Activated naive CD4-positive, alpha-beta T cell treated with anti-CD3 and anti-CD28 coated beads for 36 hours (primary cell): ENCODE data around the gene NOS3. TPM values are rescaled to one million over a fixed set of nuclear protein-coding genes. Genes with fewer than 3 reads are reported as not detected.
"Not testable (repeated sequence)": the region's sequence is repeated elsewhere in the genome, so short reads cannot be mapped to it uniquely, and the experiment has no call there.

Experiments
- CTCF ChIA-PET: fragments of 350-600 bp; sonication (Branson Sonifier 250); formaldehyde crosslinking; loops from one replicate; lab custom pipeline; 2021; ENCODE audit warnings: antibody characterized with exemption; lab: Charles Lee
- DNase-seq: peaks from one replicate; pipeline ENCODE4 v3.0.0-alpha.2; 2020
- H3K27ac Mint-ChIP-seq: one replicate; pipeline ENCODE4 v1.8.0; 2021; ENCODE audit warnings: mild to moderate bottlenecking, mixed read lengths
- H3K27me3 Mint-ChIP-seq: one replicate; pipeline ENCODE4 v1.8.0; 2021; ENCODE audit warnings: low read depth, mixed read lengths
- H3K36me3 Mint-ChIP-seq: one replicate; pipeline ENCODE4 v1.8.0; 2021; ENCODE audit warnings: low read depth, mixed read lengths
- H3K4me1 Mint-ChIP-seq: one replicate; pipeline ENCODE4 v1.8.0; 2021; ENCODE audit warnings: low read depth, mixed read lengths
- H3K4me3 Mint-ChIP-seq: one replicate; pipeline ENCODE4 v1.8.0; 2021; ENCODE audit warnings: mild to moderate bottlenecking, moderate library complexity, mixed read lengths
- H3K9me3 Mint-ChIP-seq: one replicate; pipeline ENCODE4 v1.8.0; 2021; ENCODE audit warnings: mixed read lengths
- intact Hi-C: fragments of 100-400 bp; cut with micrococcal nuclease; formaldehyde crosslinking; loops from one replicate; pipeline ENCODE4 v1.15.1; 2023
- total RNA-seq, 2 experiments: library from RNA; stranded (reverse); gene quantifications; one replicate each; pipeline ENCODE4 v1.2.3, GENCODE V29; 2021

NOS3 gene
- total RNA-seq, 2 experiments from 2014 or later: 7.1 to 9.2 TPM

- no peaks in the 10 kb centered on the region for H3K27me3 Mint-ChIP-seq
- intact Hi-C loops: no loop called here
- H3K4me1 Mint-ChIP-seq: peaks cover 20% of the 10 kb centered on the region
- DNase-seq: no peak
- H3K4me3 Mint-ChIP-seq: no peak overlapping the region
- H3K27ac Mint-ChIP-seq: no peak overlapping the region
- no peaks in the 10 kb centered on the region for H3K9me3 Mint-ChIP-seq
- H3K36me3 Mint-ChIP-seq: peaks cover 9% of the 10 kb centered on the region
- CTCF ChIA-PET: interaction anchor here (0.6 to 1.0 kb wide), 2 partner anchors 28 to 81 kb away, joined by 4 read pairs; no protein-coding TSS in a partner anchor
These were observed 40.2 kb downstream of the NOS3 start for GRCh38 chr7:151031011-151031410.

- H3K36me3 Mint-ChIP-seq: peaks cover 9% of the 10 kb centered on the region
- H3K9me3 Mint-ChIP-seq: no peaks in the 10 kb centered on the region
- intact Hi-C loops: no loop called here
- CTCF ChIA-PET: interaction anchor here (0.6 to 1.1 kb wide), 4 partner anchors 23 to 680 kb away, joined by 3 to 4 read pairs (median 3); no protein-coding TSS in a partner anchor
- H3K27ac Mint-ChIP-seq: no peak overlapping the region
- DNase-seq: no peak
- no peaks in the 10 kb centered on the region for H3K27me3 Mint-ChIP-seq
- no peak overlapping the region for H3K4me3 Mint-ChIP-seq
- H3K4me1 Mint-ChIP-seq: peaks cover 10% of the 10 kb centered on the region
These were observed 42.4 kb downstream of the NOS3 start for GRCh38 chr7:151032936-151033863.

- intact Hi-C loops: no loop called here
- H3K27me3 Mint-ChIP-seq: no peaks in the 10 kb centered on the region
- no peaks in the 10 kb centered on the region for H3K9me3 Mint-ChIP-seq
- peaks cover 12% of the 10 kb centered on the region for H3K4me1 Mint-ChIP-seq
- H3K36me3 Mint-ChIP-seq: peaks cover 7% of the 10 kb centered on the region
- no peak for DNase-seq
- no peak overlapping the region for H3K4me3 Mint-ChIP-seq
- no peak overlapping the region for H3K27ac Mint-ChIP-seq
- CTCF ChIA-PET: interaction anchor here (1.1 kb wide), 1 partner anchor 77 kb away, joined by 3 read pairs; no protein-coding TSS in a partner anchor
These were observed 43.0 kb downstream of the NOS3 start for GRCh38 chr7:151033864-151034249.

- no peak for DNase-seq
- Mint-ChIP-seq H3K4me1 (peaks cover 14% of the 10 kb centered on the region), H3K4me3 (no peak overlapping the region), H3K36me3 (peaks cover 7% of the 10 kb centered on the region), H3K27ac (no peak overlapping the region), H3K9me3 (no peaks in the 10 kb centered on the region), H3K27me3 (no peaks in the 10 kb centered on the region)
- intact Hi-C loops: no loop called here
- CTCF ChIA-PET: interaction anchor here (1.1 to 2.3 kb wide), 2 partner anchors 16 to 76 kb away, joined by 3 to 4 read pairs; no protein-coding TSS in a partner anchor
These were observed 43.7 kb downstream of the NOS3 start for GRCh38 chr7:151034312-151035025.

- Mint-ChIP-seq H3K36me3 (peaks cover 4% of the 10 kb centered on the region), H3K9me3 (no peaks in the 10 kb centered on the region), H3K4me1 (peaks cover 16% of the 10 kb centered on the region), H3K27me3 (no peaks in the 10 kb centered on the region), H3K4me3 (no peak overlapping the region), H3K27ac (no peak overlapping the region)
- intact Hi-C loops: no loop called here
- DNase-seq: no peak
- CTCF ChIA-PET: interaction anchor here (2.3 kb wide), 1 partner anchor 17 kb away, joined by 4 read pairs; no protein-coding TSS in a partner anchor
These were observed 44.4 kb downstream of the NOS3 start for GRCh38 chr7:151035026-151035717.

GRCh38 chr7:151035902-151036301, 45.1 kb downstream of the NOS3 start:
- CTCF ChIA-PET: interaction anchor here (2.3 kb wide), 1 partner anchor 17 kb away, joined by 4 read pairs; no protein-coding TSS in a partner anchor
- H3K36me3 Mint-ChIP-seq: peaks cover 4% of the 10 kb centered on the region
- no peak for DNase-seq
- no peaks in the 10 kb centered on the region for H3K27me3 Mint-ChIP-seq
- no peak overlapping the region for H3K4me3 Mint-ChIP-seq
- H3K4me1 Mint-ChIP-seq: peaks cover 16% of the 10 kb centered on the region
- no peaks in the 10 kb centered on the region for H3K9me3 Mint-ChIP-seq
- no peak overlapping the region for H3K27ac Mint-ChIP-seq
- intact Hi-C loops: no loop called here

- DNase-seq: peak; percentile 80
- Mint-ChIP-seq H3K36me3 (peaks cover 4% of the 10 kb centered on the region), H3K9me3 (no peaks in the 10 kb centered on the region), H3K4me1 (peaks cover 16% of the 10 kb centered on the region), H3K27ac (peak overlapping the region; percentile 35), H3K27me3 (no peaks in the 10 kb centered on the region), H3K4me3 (no peak overlapping the region)
- CTCF ChIA-PET: interaction anchor here (1.0 to 1.3 kb wide), 2 partner anchors 11 to 29 kb away, joined by 3 to 8 read pairs; partner anchors contain the start of gene ABCB8
- intact Hi-C loops: loop anchor here (1.0 kb wide), 1 partner anchor 19 kb away; no protein-coding TSS in a partner anchor
These were observed 48.4 kb downstream of the NOS3 start for GRCh38 chr7:151038951-151039849.

GRCh38 chr7:151039850-151040548, 49.2 kb downstream of the NOS3 start:
- Mint-ChIP-seq H3K27ac (no peak overlapping the region), H3K9me3 (no peaks in the 10 kb centered on the region), H3K4me1 (peaks cover 16% of the 10 kb centered on the region), H3K27me3 (no peaks in the 10 kb centered on the region), H3K4me3 (no peak overlapping the region), H3K36me3 (peaks cover 4% of the 10 kb centered on the region)
- DNase-seq: no peak
- CTCF ChIA-PET: no interaction called here
- intact Hi-C loops: loop anchor here (1.0 kb wide), 1 partner anchor 18 kb away; no protein-coding TSS in a partner anchor

GRCh38 chr7:151040616-151041375, 50.0 kb downstream of the NOS3 start:
- CTCF ChIA-PET: no interaction called here
- DNase-seq: no peak
- Mint-ChIP-seq H3K27ac (no peak overlapping the region), H3K27me3 (no peaks in the 10 kb centered on the region), H3K4me1 (peaks cover 16% of the 10 kb centered on the region), H3K4me3 (no peak overlapping the region), H3K9me3 (no peaks in the 10 kb centered on the region), H3K36me3 (peaks cover under 1% of the 10 kb centered on the region)
- intact Hi-C loops: no loop called here

GRCh38 chr7:151043449-151043848, 52.6 kb downstream of the NOS3 start:
- peaks cover 16% of the 10 kb centered on the region for H3K4me1 Mint-ChIP-seq
- DNase-seq, H3K27me3 Mint-ChIP-seq, H3K27ac Mint-ChIP-seq, CTCF ChIA-PET, intact Hi-C loops, H3K9me3 Mint-ChIP-seq, H3K4me3 Mint-ChIP-seq, H3K36me3 Mint-ChIP-seq: not testable (repeated sequence)
